ELR (cell line): Measurements from ENCODE around the gene KRTAP12-3.
"Not testable (repeated sequence)": the region's sequence is repeated elsewhere in the genome, so short reads cannot be mapped to it uniquely, and the experiment has no call there.

ENCODE experiments used
- DNase-seq: peaks from one replicate; pipeline ENCODE4 v3.0.0-alpha.2; 2015; ENCODE audit warnings: low read depth

Gene KRTAP12-3

DNA sequence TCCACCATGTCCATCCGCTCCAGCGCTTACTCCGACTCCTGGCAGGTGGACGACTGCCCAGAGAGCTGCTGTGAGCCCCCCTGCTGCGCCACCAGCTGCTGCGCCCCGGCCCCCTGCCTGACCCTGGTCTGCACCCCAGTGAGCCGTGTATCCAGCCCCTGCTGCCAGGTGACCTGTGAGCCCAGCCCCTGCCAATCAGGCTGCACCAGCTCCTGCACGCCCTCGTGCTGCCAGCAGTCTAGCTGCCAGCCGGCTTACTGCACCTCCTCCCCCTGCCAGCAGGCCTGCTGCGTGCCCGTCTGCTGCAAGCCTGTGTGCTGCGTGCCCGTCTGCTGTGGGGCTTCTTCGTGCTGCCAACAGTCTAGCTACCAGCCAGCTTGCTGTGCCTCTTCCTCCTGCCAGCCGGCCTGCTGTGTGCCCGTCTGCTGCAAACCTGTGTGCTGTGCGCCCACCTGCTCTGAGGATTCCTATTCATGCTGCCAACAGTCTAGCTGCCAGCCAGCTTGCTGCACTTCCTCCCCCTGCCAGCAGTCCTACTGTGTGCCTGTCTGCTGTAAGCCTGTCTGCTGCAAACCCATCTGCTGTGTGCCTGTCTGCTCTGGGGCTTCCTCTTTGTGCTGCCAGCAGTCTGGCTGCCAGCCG is 30.4 kb upstream of the KRTAP12-3 start:
- not testable (repeated sequence) for DNase-seq

DNA sequence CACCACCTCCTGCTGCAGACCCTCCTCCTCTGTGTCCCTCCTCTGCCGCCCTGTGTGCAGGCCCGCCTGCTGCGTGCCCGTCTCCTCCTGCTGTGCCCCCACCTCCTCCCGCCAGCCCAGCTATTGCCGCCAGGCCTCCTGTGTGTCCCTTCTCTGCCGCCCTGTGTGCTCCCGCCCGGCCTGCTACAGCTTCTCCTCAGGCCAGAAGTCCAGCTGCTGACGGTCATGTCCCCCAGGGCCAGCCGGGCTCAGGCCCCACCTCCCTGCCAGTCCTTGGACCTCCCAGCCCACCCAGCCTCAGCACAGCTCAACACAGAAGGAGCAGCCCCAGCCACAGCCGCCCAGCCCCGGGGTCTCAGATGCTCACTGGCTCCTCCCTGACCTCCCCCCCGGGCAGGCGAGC is 29.9 kb upstream of the KRTAP12-3 start:
- DNase-seq: not testable (repeated sequence)

DNA sequence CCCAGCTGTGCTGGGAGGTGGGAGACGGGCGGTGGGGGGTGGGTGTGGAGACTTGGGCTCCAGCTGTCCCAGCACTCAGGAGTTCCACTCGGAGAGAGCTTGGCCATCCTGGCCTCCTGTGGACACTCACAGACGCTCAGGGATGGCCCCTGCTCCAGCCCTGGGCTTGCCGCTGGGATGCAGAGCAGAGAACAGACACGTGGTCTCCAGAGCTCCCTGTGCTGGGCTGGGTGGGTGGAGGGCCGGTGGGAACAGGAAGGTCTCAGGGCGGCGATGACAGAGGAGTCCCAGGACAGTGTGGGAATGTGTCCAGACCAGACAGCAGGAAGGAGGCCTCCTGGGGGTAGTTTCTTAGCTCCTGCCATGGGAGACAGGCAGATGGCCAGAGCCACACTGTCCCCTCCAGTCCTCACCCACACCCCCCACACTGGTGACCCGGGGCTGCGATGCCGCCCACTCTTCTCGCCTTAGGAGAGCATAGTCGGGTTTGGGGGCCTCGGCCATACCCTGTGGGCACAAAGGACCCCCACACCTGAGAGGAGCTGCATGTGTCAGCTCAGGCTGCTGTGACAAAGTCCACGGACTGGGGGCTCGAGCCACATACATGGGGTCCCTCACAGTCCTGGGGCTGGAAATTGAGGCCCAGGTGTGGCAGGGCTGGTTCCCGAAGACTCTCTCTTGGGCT is 28.9 kb upstream of the KRTAP12-3 start:
- no peak for DNase-seq

DNA sequence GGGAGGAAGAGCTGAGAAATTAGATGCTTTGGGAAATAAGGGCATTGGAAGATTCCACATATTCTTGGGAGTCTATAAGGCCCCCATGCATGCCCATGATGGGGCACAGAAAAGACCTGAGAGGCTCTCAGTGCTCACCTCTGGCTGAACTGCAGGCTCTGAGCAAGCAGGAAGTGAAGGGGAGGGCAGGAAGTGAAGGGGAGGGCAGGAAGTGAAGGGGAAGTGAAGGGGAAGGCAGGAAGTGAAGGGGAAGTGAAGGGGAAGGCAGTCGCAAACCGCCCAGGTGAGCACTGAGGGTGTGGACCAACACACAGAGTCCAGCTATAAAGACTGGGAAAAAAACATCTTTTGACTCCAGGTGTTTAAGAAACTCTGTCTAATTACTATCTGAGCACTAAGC is 27.3 kb upstream of the KRTAP12-3 start:
- no peak for DNase-seq

DNA sequence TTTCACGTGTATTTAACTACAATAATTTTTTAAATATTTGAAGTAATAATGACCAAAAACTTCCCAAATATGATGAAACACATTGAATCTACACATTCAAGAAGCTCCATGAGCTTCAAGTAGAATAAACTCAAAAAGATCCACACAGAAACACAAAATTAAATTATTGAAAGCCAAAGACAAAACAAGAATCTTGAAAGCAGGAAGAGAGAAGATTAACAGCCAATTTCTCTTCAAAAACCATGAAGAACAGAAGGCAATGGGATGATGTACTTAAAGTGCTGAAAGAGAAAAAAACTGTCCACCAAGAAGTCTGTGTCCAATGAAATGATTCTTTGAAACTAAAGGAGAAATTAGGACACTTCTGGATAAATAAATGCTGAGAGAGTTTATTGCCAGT is 25.7 kb upstream of the KRTAP12-3 start:
- DNase-seq: no peak

DNA sequence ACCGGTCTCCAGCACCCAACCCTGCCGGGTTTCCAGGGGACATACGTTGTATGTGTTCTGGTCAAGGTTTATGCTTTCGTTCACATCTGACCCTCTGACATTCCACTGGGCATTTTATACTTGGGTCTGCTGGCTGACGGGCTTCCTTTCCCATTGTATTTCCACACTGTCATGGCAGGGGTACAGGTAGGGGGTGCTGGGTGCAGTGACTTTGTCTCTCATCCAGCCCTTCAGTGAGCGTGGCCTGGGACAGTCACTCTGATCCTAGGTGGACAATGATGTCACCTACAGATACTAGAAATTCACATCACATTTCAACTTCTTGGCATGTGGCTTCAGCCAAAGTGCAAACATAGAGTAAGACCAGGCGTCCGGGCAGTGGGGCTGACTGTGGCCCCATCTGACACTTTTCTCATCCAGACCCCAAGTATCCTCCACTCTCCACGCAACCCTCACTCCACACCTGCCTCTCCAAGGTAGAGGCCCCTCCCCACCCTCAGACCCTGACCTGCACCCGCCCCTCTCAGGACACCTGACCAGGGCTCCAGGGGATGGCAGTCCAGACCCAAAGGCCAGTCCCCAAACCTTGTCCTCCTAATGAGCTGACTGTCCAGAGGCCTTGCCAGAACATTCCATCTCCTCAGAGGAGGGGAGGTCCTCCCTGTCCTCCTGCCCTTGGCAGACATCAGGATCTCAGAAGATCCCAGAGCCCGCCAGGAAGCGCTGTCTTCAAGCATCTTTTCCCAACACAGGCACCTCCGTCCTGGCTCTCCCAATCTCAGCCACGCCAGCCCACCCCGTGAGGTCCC is 21.3 kb upstream of the KRTAP12-3 start:
- DNase-seq: no peak

DNA sequence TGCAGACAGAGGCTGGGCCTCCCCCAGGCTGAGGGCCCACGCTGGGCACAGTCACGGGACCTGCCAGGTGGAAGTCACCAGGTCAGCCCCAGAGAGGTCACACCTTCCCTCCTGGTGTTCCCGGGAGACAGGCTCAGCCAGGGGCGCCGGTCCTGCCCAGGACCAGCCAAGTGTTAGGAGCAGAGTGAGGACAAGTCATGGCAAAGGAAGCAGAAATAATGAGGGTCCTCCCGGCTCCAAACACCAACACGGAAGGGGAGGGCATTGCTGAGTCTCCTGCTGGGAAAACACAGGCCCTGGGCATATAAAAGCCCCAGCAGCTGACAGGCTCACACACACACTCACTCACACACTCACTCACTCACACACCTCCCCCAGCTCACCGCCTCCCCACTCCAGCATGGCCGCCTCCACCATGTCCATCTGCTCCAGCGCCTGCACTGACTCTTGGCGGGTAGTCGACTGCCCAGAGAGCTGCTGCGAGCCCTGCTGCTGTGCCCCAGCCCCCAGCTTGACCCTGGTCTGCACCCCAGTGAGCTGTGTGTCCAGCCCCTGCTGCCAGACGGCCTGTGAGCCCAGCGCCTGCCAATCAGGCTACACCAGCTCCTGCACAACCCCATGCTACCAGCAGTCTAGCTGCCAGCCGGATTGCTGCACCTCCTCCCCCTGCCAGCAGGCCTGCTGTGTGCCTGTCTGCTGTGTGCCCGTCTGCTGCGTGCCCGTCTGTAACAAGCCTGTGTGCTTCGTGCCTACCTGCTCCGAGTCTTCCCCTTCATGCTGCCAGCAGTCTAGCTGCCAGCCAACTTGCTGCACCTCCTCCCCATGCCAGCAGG is 20.5 kb upstream of the KRTAP12-3 start, which contains the start of gene KRTAP10-10:
TSS of gene KRTAP10-10 (plus strand) at position 339 of the 833 bp plus-strand sequence. CDS start at position 401, 62 bp downstream.
- no peak for DNase-seq

DNA sequence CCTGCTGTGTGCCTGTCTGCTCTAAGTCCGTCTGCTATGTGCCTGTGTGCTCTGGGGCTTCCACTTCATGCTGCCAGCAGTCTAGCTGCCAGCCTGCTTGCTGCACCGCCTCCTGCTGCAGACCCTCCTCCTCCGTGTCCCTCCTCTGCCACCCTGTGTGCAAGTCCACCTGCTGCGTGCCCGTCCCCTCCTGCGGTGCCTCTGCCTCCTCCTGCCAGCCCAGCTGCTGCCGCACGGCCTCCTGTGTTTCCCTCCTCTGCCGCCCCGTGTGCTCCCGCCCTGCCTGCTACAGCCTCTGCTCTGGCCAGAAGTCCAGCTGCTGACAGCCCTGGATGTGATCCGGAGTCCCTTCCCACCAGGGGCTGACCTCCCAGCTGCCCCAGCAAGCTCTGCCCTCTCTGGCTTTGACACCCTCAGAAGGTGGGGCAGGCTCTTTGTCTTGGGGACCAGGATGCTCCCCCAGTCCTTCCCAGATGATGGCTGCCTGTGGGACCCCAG is 19.8 kb upstream of the KRTAP12-3 start:
- DNase-seq: not testable (repeated sequence)

DNA sequence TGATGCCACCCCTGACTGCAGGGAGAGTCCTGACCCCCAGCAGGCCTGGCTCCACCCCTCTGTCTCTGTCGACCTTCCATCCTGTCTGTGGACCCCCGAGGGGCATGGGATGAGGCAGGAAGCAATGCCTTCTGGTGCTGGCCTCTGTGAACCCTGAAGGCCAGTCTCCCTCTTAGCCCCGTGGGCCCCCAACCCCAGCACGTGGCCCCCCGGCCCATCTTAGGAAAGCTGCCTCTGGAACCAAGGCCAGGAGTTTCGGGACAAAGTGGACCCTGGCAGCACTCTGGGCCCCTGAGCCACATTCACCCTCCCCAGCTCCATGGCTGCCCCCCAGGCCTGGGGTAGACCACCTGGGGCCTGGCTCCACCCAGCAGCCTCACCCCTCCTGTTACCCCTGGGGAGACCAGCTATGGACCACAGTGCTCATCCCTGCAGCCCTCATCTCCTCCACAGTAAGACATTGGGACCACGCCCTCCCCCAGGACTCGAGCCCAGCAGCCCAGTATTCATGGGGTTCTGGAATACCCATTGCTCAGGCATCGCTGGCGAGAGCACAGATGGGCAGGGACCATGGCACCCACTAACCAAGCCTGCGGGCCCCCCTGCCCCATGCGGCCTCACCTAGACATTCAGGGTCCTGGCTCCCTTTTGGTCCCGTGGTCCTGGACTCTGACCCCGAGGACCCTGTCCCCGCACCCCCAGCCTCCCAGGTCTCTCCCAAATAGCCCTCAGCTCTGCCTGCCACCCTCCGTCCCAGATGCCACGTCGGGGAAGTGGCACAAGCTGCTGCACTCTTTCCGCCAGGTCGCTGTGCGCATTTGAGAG is 19.0 kb upstream of the KRTAP12-3 start:
- not testable (repeated sequence) for DNase-seq

DNA sequence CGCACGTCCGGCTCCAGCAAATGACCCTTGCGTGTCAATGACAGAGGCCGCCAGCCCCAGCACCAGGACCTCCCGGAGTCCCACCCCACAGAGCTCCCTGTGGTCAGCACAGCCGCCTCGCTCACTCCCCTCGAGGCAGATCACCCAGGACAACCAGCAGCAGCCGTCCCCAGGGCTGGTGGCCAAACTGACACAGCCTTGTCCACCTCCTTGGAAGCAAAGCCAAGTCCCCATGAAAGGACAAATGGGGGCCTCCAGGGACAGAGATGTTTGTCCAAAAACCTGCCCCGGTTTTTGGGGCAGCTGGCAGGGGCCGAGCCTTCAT is 18.4 kb upstream of the KRTAP12-3 start:
- no peak for DNase-seq

DNA sequence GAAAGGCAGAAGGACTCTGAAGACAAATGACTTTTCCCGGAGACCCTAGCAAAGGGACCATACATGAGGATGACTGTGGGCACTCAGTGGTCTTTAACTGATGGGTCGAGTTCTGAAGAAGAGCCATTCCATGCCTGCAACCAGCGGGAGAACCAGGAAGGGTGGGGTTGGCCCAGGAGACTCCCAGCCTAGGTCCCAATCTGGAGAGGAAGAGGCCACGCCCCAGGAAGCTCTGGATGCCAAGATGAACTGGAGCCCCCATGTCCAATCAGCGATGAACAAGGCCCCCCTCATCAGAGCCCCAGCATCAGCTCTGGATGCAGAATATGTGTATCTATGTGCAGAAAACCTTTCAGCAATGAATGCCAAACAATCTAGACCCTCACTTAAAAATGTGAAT is 17.0 kb upstream of the KRTAP12-3 start:
- DNase-seq: no peak

DNA sequence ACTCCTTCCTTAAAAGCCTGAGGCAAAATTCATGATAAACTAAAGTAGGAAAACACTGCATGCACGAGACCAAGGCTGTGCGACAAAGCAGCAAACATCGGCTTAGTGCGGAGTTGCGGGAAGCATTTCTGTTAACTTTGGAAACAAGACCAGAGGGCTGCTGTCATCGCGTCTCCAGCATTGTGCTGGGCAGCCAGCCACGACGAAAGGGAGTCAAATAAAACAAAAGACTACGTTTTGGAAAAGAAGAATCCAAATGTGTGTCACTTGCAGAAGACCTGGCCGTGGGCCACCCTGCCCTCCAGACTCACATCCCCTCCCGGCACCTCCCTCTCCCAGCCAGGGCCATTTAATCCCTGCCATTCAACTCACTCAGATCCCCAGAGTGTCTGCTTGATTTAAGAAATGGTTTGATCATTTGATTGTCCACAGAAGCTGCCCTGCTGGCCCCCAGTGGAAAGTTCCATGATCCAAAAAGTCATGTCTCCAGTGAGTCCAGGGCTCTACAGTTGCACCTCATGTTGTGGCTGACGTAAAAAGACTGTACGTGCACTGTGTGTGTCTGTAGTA is 13.9 kb upstream of the KRTAP12-3 start:
- DNase-seq: no peak

DNA sequence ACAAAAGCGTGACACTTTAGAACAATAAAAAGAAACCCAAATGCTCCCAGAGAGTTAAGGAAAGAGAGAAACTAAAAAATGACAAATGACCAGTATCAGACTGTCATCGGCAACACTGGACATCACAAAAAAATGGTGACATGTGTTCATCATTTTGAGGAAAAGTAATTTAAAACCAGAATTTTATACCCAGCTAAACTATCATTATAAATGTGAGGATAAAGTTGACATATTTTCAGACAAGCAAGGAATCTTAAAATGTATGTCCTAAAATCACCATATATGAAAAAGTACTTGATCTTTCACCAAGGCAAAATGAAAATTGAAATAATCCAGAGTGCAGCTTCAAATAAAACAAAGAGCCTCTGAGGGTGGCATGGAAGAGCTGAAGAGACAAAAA is 12.9 kb upstream of the KRTAP12-3 start:
- no peak for DNase-seq

DNA sequence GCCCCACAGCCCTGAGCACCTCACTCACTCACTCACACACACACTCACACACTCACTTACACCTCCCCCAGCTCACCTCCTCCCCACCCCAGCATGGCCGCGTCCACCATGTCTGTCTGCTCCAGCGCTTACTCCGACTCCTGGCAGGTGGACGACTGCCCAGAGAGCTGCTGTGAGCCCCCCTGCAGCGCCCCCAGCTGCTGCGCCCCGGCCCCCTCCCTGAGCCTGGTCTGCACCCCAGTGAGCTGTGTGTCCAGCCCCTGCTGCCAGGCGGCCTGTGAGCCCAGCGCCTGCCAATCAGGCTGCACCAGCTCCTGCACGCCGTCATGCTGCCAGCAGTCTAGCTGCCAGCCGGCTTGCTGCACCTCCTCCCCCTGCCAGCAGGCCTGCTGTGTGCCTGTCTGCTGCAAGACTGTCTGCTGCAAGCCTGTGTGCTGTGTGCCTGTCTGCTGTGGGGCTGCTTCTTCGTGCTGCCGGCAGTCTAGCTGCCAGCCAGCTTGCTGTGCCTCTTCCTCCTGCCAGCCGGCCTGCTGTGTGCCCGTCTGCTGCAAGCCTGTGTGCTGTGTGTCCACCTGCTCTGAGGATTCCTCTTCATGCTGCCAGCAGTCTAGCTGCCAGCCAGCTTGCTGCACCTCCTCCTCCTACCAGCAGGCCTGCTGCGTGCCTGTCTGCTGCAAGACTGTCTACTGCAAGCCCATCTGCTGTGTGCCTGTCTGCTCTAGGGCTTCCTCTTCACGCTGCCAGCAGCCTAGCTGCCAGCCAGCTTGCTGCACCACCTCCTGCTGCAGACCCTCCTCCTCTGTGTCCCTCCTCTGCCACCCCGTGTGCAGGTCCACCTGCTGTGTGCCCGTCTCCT is 11.1 kb upstream of the KRTAP12-3 start, which contains the start of gene KRTAP10-11:
TSS of gene KRTAP10-11 (plus strand) at position 49 of the 856 bp plus-strand sequence. CDS start at position 94, 45 bp downstream.
- not testable (repeated sequence) for DNase-seq

DNA sequence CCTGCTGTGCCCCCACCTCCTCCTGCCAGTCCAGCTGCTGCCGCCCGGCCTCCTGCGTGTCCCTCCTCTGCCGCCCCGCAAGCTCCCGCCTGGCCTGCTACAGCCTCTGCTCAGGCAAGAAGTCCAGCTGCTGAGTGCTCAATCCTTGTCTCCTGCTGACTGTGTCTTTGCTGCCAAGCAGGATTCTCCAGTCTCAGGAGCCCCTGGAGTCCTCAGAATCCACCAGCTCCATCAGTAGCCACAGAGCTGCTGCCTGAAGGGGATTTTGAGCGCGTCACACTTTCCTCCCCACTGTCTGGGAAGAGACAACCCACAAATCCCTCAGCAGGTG is 10.5 kb upstream of the KRTAP12-3 start:
- no peak for DNase-seq

DNA sequence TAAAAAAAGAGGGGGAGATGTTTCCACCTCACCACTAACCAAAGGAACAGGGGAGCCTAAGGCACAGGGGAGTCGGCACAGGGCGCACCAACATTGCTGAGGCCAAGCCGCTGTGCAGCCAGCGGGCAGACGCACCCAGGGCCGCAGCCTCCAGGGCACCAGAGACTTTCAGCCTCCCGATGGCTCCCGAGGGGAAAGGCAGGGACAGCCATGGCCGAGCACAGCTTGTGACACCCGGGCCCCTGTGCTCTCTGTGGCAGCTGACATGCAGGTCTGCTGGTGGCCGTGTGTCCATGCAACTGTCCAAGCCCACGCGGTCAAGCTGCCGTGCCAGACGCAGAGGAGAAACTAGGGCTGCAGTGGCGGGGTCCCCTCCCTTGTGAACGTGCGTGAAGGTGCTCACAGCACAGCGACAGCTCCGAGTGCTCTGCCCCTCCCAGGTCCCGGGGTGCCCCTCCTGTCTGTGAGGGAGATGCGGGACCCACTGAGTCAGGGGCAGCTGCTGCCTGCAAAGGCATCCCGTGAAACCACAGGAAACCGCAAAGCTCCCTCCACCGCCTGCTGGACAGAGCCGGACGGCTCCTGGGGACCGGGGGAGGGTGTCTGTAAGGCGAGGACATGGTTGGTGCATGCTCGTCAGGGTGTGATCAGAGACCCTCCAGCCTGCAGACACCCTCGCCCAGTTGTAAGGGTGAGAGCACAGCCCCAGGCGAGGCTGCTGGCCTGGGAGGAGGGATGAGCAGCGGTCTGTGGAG is 9.0 kb upstream of the KRTAP12-3 start:
- no peak for DNase-seq

DNA sequence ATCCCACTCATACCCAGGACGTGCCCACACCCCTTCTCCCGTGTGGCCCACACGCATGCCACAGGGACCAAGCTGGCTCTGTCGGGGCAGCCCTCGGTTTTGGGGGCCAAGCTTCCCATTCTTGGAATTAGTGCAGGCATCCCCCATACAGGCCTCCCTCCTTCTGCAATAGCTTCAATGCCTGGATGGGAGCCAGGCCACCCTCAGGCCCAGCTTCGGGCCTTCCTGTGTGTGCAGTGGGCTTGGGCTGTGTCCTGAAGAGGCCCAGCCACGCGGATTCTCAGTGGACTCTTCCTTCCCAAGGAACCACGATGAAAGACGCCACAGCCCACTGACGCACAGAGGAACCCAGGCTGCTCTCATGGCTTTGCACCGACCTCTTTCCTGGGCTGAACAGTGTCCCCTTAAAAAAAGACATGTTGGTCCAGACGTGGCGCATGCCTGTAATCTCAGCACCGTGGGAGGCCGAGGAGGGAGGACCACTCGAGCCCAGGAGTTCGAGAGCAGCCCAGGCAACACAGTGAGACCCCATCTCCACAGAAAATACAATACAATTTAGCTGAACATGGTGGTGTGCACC is 8.1 kb upstream of the KRTAP12-3 start:
- DNase-seq: no peak

DNA sequence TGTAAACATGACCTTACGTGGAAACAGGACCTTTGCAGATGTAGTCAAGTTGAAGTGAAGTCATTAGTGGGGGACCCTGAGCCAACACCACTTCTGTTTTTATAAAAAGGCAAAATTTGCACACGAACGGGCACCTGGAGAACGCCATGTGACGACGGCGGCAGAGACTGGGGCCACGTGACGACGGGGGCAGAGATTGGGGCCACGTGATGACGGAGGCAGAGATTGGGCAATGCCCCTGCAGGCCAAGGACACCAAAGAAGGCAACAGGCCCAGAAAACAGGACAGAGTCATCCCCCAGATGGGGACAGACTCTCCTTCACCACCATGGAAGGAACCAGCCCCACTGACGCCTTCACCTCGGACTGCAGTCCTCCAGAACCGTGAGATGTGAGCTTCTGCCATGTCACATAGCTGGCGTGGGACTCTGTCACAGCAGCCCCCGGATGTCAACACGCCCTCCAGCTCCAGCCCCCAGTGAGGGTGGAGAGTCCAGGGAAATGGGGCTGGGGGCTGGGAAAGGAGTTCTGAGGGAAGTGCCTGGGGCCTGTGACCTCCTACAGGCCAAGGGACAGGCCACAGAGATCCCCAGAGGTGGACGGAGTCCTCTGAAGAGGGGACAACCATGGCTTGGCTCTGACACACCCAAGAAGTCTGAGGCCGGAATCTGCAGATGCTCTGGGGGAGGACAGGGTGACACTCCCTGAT is 7.3 kb upstream of the KRTAP12-3 start:
- DNase-seq: no peak
